Endothelial cell of umbilical vein (primary cell): ENCODE measurements around the gene TRIM42. TPM values are rescaled to one million over a fixed set of nuclear protein-coding genes. Genes with fewer than 3 reads are reported as not detected.

ENCODE experiments used
- BruUV-seq: library from RNA; stranded (reverse); fragments of 400-500 nt; replicated peaks from 2 replicates; lab custom pipeline; 2021; lab: Mats Ljungman, UMichigan
- CTCF ChIA-PET: fragments of 300-600, 350-600 bp; sonication (Branson Sonifier 250); formaldehyde crosslinking; loops from one replicate; lab custom pipeline; 2021; ENCODE audit warnings: antibody characterized with exemption, inconsistent platforms; lab: Charles Lee
- POLR2A ChIA-PET: fragments of 300-600, 350-600 bp; sonication (Branson Sonifier 250); formaldehyde crosslinking; loops from one replicate; lab custom pipeline; 2021; ENCODE audit warnings: antibody characterized with exemption, inconsistent platforms; lab: Charles Lee
- DNase-seq: peaks from one replicate; pipeline ENCODE4 v3.0.0-alpha.2; 2011; ENCODE audit warnings: low read depth, low spot score
- FAIRE-seq: peaks from 2 replicates; lab custom pipeline; 2011; peaks lifted over from hg19 to GRCh38; lab: Jason Lieb, UNC
- H2AFZ ChIP-seq: 2 replicates; pipeline ENCODE4 v1.6.0; 2012; ENCODE audit warnings: low read depth, low read length, control low read depth, inconsistent platforms
- H3K27ac ChIP-seq: 2 replicates; pipeline ENCODE4 v1.5.1; 2011; ENCODE audit warnings: low read depth, mild to moderate bottlenecking, control low read depth, low read length, moderate library complexity; ENCODE audit not compliant: insufficient read depth
- H3K27me3 ChIP-seq, 2 experiments: 2 replicates each; pipeline versions ENCODE4 v1.6.0 to v1.6.1; 2011; ENCODE audit warnings: low read length in 2 of 2, mixed read lengths in 1 of 2; ENCODE audit not compliant: control insufficient read depth in 2 of 2, insufficient read depth in 2 of 2
- H3K36me3 ChIP-seq, 2 experiments: 2 replicates in 1 of 2; 3 replicates in 1 of 2; pipeline ENCODE4 v1.5.1; 2011; ENCODE audit warnings: low read length in 2 of 2, mild to moderate bottlenecking in 1 of 2, moderate library complexity in 1 of 2; ENCODE audit not compliant: control insufficient read depth in 2 of 2, insufficient read depth in 2 of 2; ENCODE audit errors: extremely low read depth in 1 of 2
- H3K4me1 ChIP-seq: 3 replicates; pipeline ENCODE4 v1.5.1; 2011; ENCODE audit warnings: mild to moderate bottlenecking, low read length; ENCODE audit not compliant: control insufficient read depth, insufficient read depth; ENCODE audit errors: extremely low read depth
- H3K4me2 ChIP-seq: 2 replicates; pipeline ENCODE4 v1.6.1; 2011; ENCODE audit warnings: low read length, control low read depth, mixed read lengths; ENCODE audit not compliant: insufficient read depth
- H3K4me3 ChIP-seq, 3 experiments: fragments of 200-600 bp in 1 of 3; sonication (generic), shearing (Covaris generic) in 1 of 3; replicated peaks in 1 of 3; 2 replicates each; pipeline ENCODE4 v1.5.1; 2011 to 2016; ENCODE audit warnings: control low read depth in 3 of 3, low read length in 3 of 3, mild to moderate bottlenecking in 2 of 3, inconsistent platforms in 1 of 3, low read depth in 1 of 3, moderate library complexity in 1 of 3; ENCODE audit not compliant: insufficient read depth in 1 of 3
- H3K79me2 ChIP-seq: 2 replicates; pipeline ENCODE4 v1.6.0; 2012; ENCODE audit warnings: low read length, inconsistent platforms; ENCODE audit not compliant: control insufficient read depth, insufficient read depth
- H3K9ac ChIP-seq: replicated peaks from 2 replicates; pipeline ENCODE3; 2011; ENCODE audit warnings: low read length, control low read depth; ENCODE audit not compliant: insufficient read depth; ENCODE audit errors: extremely low read depth
- H3K9me1 ChIP-seq: replicated peaks from 3 replicates; pipeline ENCODE4 v1.6.0; 2011; ENCODE audit warnings: mild to moderate bottlenecking, low read length; ENCODE audit not compliant: control insufficient read depth, insufficient read depth; ENCODE audit errors: extremely low read depth
- H3K9me3 ChIP-seq: replicated peaks from 2 replicates; pipeline ENCODE4 v1.5.1; 2012; ENCODE audit warnings: low read length, inconsistent platforms; ENCODE audit not compliant: control insufficient read depth, insufficient read depth
- H4K20me1 ChIP-seq: replicated peaks from 2 replicates; pipeline ENCODE3; 2011; ENCODE audit warnings: mild to moderate bottlenecking, low read length; ENCODE audit not compliant: control insufficient read depth, insufficient read depth; ENCODE audit errors: extremely low read depth
- EZH2 ChIP-seq: IDR thresholded peaks from 2 replicates; pipeline ENCODE4 v1.6.1; 2012; ENCODE audit warnings: borderline replicate concordance, low read depth, mild to moderate bottlenecking, moderate library complexity, low read length, inconsistent platforms; ENCODE audit not compliant: severe bottlenecking
- FOS ChIP-seq: IDR thresholded peaks from 2 replicates; pipeline ENCODE4 v1.6.1; 2011; ENCODE audit warnings: mild to moderate bottlenecking, low read length, moderate library complexity, borderline replicate concordance; ENCODE audit not compliant: insufficient read depth
- GATA2 ChIP-seq: IDR thresholded peaks from 2 replicates; pipeline ENCODE4 v1.7.0; 2011; ENCODE audit warnings: low read depth, mild to moderate bottlenecking, moderate library complexity, mixed read lengths, low read length; ENCODE audit not compliant: insufficient read length, insufficient read depth
- JUN ChIP-seq: IDR thresholded peaks from 2 replicates; pipeline ENCODE4 v1.6.1; 2011; ENCODE audit warnings: borderline replicate concordance, low read depth; ENCODE audit not compliant: insufficient read length, insufficient read depth
- MAX ChIP-seq: IDR thresholded peaks from 2 replicates; pipeline ENCODE4 v1.6.1; 2011; ENCODE audit not compliant: insufficient read depth, insufficient read length
- MYC ChIP-seq: IDR thresholded peaks from one replicate; pipeline ENCODE4 v1.6.1; 2011; ENCODE audit warnings: mild to moderate bottlenecking, low read depth, low read length
- POLR2AphosphoS5 ChIP-seq: IDR thresholded peaks from 2 replicates; pipeline ENCODE4 v1.6.1; 2012; ENCODE audit warnings: low read depth, mild to moderate bottlenecking, control low read depth, low read length, moderate library complexity; ENCODE audit not compliant: insufficient read depth
- dilution Hi-C: fragments of 300-500 bp; cut with MboI; formaldehyde crosslinking; loops from one replicate; pipeline ENCODE4 v1.15.0; 2019; ENCODE audit warnings: low sequenced_read_pairs; ENCODE audit not compliant: extremely low pct_ligation_motif_present
- intact Hi-C: fragments of 100-400 bp; cut with micrococcal nuclease; formaldehyde crosslinking; loops from one replicate; pipeline ENCODE4 v1.10.0; 2022
- polyA plus RNA-seq, 4 experiments: library from polyadenylated mRNA; depleted of rRNA in 3 of 4; stranded (reverse) in 3 of 4; unstranded in 1 of 4; fragments of >200 nt; gene quantifications; 2 replicates each; pipeline versions ENCODE4 v1.2.1 to v1.2.3, GENCODE V29; 2011 to 2012; ENCODE audit warnings: missing spikeins in 1 of 4
- total RNA-seq: library from RNA; stranded (reverse); gene quantifications from 2 replicates; pipeline ENCODE4 v1.2.3, GENCODE V29; 2021

The TRIM42 gene
- total and polyA plus RNA-seq, 2 donors (not counting 3 experiments of a cell fraction or from before 2014, with no cell fraction given): not detected

- H3K79me2 ChIP-seq: no peaks in the 10 kb centered on the region
- intact Hi-C loops (no loop called here), dilution Hi-C loops (no loop called here)
- H3K9ac ChIP-seq: no peak overlapping the region
- H3K4me3 ChIP-seq: no peak overlapping the region
- ChIA-PET POLR2A (no interaction called here), CTCF (no interaction called here)
- H3K4me2 ChIP-seq: no peak overlapping the region
- H3K4me1 ChIP-seq: peaks cover 4% of the 10 kb centered on the region
- FAIRE-seq (peak; percentile 71), DNase-seq (peak; percentile 51)
- peak overlapping the region; percentile 40 for H3K27ac ChIP-seq
- H3K9me1 ChIP-seq: no peaks in the 10 kb centered on the region
- H3K36me3 ChIP-seq: no peaks in the 10 kb centered on the region
- no peaks in the 10 kb centered on the region for H4K20me1 ChIP-seq
- H2AFZ ChIP-seq: no peak overlapping the region
- BruUV-seq: no TSS peak
- H3K9me3 ChIP-seq: no peaks in the 10 kb centered on the region
- TF ChIP-seq POLR2AphosphoS5 (peak; percentile 30), MYC (no peak), MAX (no peak), FOS (peak; percentile 68), JUN (peak; percentile 67), GATA2 (peak; percentile 51), EZH2 (no peak)
- no peaks in the 10 kb centered on the region for H3K27me3 ChIP-seq
Observed at GRCh38 chr3:140629357-140630137, 48.3 kb upstream of the TRIM42 start.
